HepG2 (cell line): ENCODE results near the gene ARHGAP45.

Experiments used
- EZH2 ChIP-seq: conservative IDR thresholded peaks from 2 replicates; pipeline ENCODE4 v1.6.1; 2012; ENCODE audit warnings: mild to moderate bottlenecking, low read depth, low read length, moderate library complexity
- IKZF1 ChIP-seq: fragments of 450-650 bp; IDR thresholded peaks from 2 replicates; pipeline ENCODE4 v1.7.1; 2016
- MAFF ChIP-seq: IDR thresholded peaks from 2 replicates; pipeline ENCODE4 v1.6.1; 2011; ENCODE audit warnings: low read depth, low read length, improper control_type of control experiment
- NR2C2 ChIP-seq: sonication (generic); formaldehyde crosslinking; IDR thresholded peaks from 2 replicates; pipeline ENCODE4 v1.4.0; 2020; ENCODE audit warnings: missing genetic modification reagents, mild to moderate bottlenecking, moderate library complexity, borderline replicate concordance
- POLR2A ChIP-seq, 2 experiments: IDR thresholded peaks; 2 replicates each; pipeline ENCODE4 v1.6.1; 2011; ENCODE audit warnings: low read depth in 2 of 2, low read length in 2 of 2, mild to moderate bottlenecking in 1 of 2, moderate library complexity in 1 of 2; ENCODE audit not compliant: insufficient read depth in 1 of 2
- POLR2AphosphoS5 ChIP-seq: IDR thresholded peaks from 2 replicates; pipeline ENCODE4 v1.6.1; 2012; ENCODE audit warnings: low read depth, low read length
- SP1 ChIP-seq, 2 experiments: fragments of 450-650 bp in 1 of 2; sonication (generic) in 1 of 2; formaldehyde crosslinking in 1 of 2; IDR thresholded peaks; 2 replicates each; pipeline versions ENCODE4 v1.4.0 to v1.6.1; 2016 to 2020; ENCODE audit warnings: missing genetic modification reagents in 1 of 2
- ZMYM3 ChIP-seq: sonication (generic); formaldehyde crosslinking; IDR thresholded peaks from 2 replicates; pipeline ENCODE4 v1.5.1; 2020; ENCODE audit warnings: mild to moderate bottlenecking, missing genetic modification reagents
- ZNF788 ChIP-seq: sonication (generic); formaldehyde crosslinking; IDR thresholded peaks from 2 replicates; pipeline ENCODE4 v1.5.0; 2020; ENCODE audit warnings: mild to moderate bottlenecking, missing genetic modification reagents, borderline replicate concordance
- TF ChIP-seq, protein P1 (sequence below): sonication (generic); formaldehyde crosslinking; IDR thresholded peaks from 2 replicates; pipeline ENCODE4 v1.5.0; 2020; ENCODE audit warnings: mild to moderate bottlenecking, missing genetic modification reagents, moderate library complexity
- TF ChIP-seq, protein P2 (sequence below): sonication (generic); formaldehyde crosslinking; IDR thresholded peaks from 2 replicates; pipeline ENCODE4 v1.8.0; 2022; ENCODE audit warnings: mild to moderate bottlenecking, missing genetic modification reagents, borderline replicate concordance
- TF ChIP-seq, protein P3 (sequence below): sonication (generic); formaldehyde crosslinking; IDR thresholded peaks from 2 replicates; pipeline ENCODE4 v1.4.0; 2020; ENCODE audit warnings: missing genetic modification reagents

DNA sequence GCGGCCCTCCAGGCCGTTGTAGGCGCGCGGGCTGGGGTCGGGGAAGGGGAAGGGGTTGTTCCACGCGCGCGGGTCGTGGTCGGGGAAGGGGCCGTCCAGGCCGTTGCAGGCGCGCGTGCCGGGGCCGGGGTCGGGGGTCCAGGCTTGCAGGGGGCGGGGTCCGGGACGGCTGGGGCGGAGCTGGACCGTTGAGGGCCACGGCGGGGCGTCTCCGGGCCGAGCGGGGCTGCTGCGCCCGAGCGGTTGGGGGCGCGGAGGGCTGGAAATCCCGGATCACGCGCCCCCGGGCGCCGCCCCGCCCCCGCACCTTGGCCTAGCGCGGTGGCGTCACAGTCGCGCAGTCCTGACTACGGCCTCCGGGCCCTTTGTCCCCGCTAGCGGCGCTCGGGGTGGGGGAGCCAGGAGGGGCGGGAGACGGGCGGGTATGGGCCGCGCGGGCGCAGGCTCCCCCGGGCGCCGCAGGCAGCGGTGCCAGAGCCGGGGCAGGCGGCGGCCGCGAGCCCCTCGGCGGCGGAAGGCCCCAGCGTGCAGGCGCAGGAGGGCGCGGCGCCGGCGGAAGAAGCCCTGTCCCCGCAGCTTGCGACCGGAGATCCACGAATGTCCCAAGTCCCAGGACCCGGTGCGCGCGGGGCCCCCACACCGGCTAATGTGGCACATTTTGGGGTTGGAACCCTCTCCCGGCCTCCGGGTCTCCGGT lies 37.5 kb downstream of the ARHGAP45 start:
- TF ChIP-seq POLR2A (IDR thresholded peaks at IDR 0.05; ENCODE audit: insufficient read depth in 1 of 2, low read depth in 2 of 2, low read length in 2 of 2), result 0 out of 4 replicates have a peak, but pooled peaks of 1 of the 2 experiments have one; percentile 24
- TF ChIP-seq EZH2, result no peak
- TF ChIP-seq, protein P1, sequence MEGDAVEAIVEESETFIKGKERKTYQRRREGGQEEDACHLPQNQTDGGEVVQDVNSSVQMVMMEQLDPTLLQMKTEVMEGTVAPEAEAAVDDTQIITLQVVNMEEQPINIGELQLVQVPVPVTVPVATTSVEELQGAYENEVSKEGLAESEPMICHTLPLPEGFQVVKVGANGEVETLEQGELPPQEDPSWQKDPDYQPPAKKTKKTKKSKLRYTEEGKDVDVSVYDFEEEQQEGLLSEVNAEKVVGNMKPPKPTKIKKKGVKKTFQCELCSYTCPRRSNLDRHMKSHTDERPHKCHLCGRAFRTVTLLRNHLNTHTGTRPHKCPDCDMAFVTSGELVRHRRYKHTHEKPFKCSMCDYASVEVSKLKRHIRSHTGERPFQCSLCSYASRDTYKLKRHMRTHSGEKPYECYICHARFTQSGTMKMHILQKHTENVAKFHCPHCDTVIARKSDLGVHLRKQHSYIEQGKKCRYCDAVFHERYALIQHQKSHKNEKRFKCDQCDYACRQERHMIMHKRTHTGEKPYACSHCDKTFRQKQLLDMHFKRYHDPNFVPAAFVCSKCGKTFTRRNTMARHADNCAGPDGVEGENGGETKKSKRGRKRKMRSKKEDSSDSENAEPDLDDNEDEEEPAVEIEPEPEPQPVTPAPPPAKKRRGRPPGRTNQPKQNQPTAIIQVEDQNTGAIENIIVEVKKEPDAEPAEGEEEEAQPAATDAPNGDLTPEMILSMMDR (CRISPR knock-in tag), result no peak
- no peak for TF ChIP-seq IKZF1
- TF ChIP-seq MAFF, result no peak
- TF ChIP-seq, protein P2, sequence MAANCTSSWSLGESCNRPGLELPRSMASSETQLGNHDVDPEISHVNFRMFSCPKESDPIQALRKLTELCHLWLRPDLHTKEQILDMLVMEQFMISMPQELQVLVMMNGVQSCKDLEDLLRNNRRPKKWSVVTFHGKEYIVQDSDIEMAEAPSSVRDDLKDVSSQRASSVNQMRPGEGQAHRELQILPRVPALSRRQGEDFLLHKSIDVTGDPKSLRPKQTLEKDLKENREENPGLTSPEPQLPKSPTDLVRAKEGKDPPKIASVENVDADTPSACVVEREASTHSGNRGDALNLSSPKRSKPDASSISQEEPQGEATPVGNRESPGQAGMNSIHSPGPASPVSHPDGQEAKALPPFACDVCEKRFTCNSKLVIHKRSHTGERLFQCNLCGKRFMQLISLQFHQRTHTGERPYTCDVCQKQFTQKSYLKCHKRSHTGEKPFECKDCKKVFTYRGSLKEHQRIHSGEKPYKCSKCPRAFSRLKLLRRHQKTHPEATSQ (CRISPR knock-in tag), result no peak
- TF ChIP-seq NR2C2, result 0 out of 2 replicates have a peak, but pooled peaks have one; percentile 4
- TF ChIP-seq, protein P3, sequence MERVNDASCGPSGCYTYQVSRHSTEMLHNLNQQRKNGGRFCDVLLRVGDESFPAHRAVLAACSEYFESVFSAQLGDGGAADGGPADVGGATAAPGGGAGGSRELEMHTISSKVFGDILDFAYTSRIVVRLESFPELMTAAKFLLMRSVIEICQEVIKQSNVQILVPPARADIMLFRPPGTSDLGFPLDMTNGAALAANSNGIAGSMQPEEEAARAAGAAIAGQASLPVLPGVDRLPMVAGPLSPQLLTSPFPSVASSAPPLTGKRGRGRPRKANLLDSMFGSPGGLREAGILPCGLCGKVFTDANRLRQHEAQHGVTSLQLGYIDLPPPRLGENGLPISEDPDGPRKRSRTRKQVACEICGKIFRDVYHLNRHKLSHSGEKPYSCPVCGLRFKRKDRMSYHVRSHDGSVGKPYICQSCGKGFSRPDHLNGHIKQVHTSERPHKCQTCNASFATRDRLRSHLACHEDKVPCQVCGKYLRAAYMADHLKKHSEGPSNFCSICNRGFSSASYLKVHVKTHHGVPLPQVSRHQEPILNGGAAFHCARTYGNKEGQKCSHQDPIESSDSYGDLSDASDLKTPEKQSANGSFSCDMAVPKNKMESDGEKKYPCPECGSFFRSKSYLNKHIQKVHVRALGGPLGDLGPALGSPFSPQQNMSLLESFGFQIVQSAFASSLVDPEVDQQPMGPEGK (CRISPR knock-in tag), result peak; percentile 88
- no peak for TF ChIP-seq SP1 (IDR thresholded peaks at IDR 0.05)
- no peak for TF ChIP-seq SP1 (CRISPR knock-in tag; IDR thresholded peaks at IDR 0.05)
- TF ChIP-seq POLR2AphosphoS5, result no peak
- no peak for TF ChIP-seq ZMYM3 (CRISPR knock-in tag)
- TF ChIP-seq ZNF788 (CRISPR knock-in tag), result no peak
